HG03558 (cell line): ENCODE measurements around the gene SHOC1.
"Not testable (repeated sequence)": the region's sequence is repeated elsewhere in the genome, so short reads cannot be mapped to it uniquely, and the experiment has no call there.

Experiments
- ATAC-seq: cut with Tn5 transposase; IDR thresholded peaks from one replicate; pipeline ENCODE4 v1.9.1; 2021; ENCODE audit warnings: moderate number of reproducible peaks; ENCODE audit not compliant: unreplicated experiment; ENCODE audit errors: extremely low read depth

Gene SHOC1

GRCh38 chr9:111806259-111806658, 11.5 kb upstream of the SHOC1 start:
- ATAC-seq, result no peak

DNA sequence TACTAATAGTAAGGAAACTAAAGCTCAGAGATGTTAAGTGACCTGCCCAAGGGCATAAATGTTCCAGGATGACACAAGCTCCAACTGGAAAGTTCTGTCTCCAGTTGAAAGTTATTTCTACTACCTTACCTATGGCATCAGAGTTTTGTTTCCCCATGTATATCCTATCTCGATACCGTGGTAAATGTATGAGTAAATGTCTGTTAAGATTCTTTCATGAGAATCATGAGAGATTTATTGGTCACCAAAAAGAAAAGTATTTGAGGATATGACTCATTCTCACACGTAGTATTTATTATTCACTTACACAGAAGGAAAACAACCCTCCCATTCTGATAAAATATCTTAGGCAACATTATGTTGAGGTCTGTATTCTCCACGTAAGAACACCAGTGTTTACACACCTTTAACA, 11.1 kb upstream of the SHOC1 start:
- no peak for ATAC-seq

GRCh38 chr9:111805262-111805661, 10.5 kb upstream of the SHOC1 start:
- ATAC-seq, result no peak

GRCh38 chr9:111804636-111805035, 9.9 kb upstream of the SHOC1 start:
- no peak for ATAC-seq

GRCh38 chr9:111803924-111804323, 9.2 kb upstream of the SHOC1 start:
- ATAC-seq, result no peak

DNA sequence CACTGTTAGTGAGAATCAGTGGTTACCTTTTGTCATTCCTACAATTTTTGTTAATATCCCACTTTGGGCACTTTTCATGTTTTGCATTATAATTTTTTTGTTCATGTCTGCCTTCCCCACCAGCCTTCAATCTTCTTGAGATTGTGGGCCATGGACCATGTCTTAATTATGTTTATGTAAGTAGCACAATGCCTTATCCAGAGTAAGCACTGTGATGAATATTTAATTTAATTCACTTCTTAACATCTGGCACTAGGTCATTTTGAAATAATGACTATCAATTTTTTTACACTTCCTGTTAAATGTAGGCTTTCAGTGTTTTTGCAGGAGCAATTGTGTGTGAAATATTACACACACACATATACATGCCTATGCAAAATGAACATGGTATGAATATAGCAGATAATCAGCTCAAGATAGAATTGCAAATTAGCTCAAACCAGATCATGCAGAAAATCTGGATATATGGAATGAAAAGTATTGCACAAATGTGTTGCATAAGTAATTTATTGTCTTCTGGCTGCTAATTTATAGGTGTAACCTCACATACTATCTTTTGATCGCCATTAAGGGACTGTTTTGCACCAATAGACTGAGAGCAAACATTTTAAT, 5.3 kb upstream of the SHOC1 start:
- no peak for ATAC-seq

GRCh38 chr9:111799506-111799905, 4.8 kb upstream of the SHOC1 start:
- no peak for ATAC-seq

DNA sequence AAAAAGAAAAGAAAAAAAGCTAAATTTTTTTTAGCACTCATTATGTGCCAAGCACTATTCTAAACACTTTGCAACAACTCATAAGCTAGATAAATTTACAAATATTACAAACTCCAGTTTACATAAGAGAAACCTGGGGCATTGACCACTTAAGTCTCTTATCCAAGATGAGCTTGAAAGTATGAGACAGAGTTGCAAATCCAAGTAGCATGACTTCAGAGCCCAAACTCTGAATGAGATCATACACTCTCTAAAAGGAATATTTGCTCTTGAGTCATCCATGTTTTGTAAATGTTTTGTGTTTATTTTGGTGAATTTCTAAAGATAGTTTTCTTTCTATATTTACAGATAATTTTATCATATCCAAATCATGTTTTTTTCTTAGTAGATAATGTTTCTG, 4.0 kb upstream of the SHOC1 start:
- no peak for ATAC-seq

DNA sequence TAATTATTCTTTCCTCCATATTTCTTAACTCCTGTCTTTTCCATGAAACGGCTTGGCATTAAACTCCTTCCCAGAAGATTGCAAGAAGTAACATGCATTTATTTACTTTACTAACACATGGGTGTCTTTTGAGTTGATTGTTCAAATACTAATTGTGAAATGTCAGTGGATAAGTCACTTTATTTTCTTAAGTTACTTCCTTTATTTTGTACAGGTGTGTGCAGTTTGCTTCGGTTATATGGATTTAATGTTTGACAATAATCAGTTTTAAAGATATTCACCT, 761 bp upstream of the SHOC1 start:
- no peak for ATAC-seq

DNA sequence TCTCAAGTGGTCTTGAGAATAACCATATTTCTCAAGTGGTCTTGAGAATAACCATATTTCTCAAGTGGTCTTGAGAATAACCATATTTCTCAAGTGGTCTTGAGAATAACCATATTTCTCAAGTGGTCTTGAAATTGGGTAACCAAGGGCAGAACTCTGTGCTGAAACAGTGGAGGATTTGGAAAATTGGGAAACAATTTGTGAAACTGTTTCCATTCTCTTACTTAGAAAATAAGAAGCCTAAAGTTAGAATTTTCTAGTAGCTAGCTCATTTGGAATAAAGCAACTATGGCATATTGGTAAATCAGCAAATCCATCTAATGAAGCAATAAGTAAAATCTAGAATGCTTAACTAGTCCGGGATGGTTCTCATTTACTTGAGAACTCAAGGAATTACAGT, 2.9 kb downstream of the SHOC1 start:
- not testable (repeated sequence) for ATAC-seq

DNA sequence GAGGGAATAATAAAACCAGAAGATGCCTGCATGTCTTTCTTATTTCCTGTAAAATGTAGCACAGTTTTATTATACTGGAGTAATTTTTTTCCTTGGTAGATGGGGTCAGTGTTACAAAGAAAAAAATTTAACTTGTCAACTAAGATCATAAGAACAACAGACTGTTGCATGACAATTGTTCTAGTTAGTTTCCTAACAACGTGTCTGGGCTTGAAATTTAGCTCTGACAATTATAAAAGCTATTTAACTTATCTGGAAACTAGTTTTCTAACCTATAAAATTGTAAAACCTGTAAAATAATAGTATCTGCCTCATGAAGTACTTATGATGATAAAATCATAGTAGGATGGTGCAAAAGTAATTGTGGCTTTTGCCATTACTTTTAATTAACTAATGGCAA, 4.9 kb downstream of the SHOC1 start:
- ATAC-seq, result no peak

DNA sequence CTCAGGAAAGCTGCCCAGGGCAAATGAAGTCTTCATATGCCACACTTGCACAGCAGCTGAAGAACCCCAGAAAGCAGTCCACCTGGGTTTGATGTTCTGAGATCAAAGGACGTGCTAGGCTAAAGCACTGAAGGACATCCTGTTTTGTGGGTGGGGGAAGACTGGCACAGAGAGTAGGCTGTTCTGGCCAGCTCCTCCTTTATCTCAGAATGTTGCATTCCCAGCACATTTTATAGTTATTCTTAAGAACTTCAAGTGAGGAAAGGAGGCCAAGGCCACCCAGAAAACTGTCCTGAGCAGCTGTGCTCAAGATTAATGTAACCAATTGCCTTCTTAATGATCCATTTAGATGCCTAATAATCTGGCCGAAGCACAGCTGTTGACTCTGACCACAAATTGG, 10.9 kb downstream of the SHOC1 start:
- ATAC-seq, result no peak

GRCh38 chr9:111783424-111783823, 11.3 kb downstream of the SHOC1 start:
- ATAC-seq, result no peak

DNA sequence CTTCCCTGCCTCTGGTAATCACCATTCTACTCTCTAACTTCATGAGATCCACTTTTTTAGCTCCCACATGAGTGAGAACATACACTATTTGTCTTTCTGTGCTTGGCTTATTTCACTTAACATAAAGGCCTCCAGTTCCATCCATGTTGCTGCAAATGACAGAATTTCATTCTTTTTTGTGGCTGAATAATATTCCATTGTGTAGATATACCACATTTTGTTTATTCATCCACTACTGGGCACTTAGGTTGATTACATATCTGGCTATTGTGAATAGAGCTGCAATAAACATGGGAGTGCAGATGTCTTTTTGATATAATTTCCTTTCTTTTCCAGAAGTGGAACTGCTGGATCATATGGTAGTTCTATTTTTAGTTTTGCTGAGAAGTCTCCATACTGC, 28.7 kb downstream of the SHOC1 start:
- ATAC-seq, result no peak

GRCh38 chr9:111762556-111762955, 32.2 kb downstream of the SHOC1 start:
- no peak for ATAC-seq

DNA sequence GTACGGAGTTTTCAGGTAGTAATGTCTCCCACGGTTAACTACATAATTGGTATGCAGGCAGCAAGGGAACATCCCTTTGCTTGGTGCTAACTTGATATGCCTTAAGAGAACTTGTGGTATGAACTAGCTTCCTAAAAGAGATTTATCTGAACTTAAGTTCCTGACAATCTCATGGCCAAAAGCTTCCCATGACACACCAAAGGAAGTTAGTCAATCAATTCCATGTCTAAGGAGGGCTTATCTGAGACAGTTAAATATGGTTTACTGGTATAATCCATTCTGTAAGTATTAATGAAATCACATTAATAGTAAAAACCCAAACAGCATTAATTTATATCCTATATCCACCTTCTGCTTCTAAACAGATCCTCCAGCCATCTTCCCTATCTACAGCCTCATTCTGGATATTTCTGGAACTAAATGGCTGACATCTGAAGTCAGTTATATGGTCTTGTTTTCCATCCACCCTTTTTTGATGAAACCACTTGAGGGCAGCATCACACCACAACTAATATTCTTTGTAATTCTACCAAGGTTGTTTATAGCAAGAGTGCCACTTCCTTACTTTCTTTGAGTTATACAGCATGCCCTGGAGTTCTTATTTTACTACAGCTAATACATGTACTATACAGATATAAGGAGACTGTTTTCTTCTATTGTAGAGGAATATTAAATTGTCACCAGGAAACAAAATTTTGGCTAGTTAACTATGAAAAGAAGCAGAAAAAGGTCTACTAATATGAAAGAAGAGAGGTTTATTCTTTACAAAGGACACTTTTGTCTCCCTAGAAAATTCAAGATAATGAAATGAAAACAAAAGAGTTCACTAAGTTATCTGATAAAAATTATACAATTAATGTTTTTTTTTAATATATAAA, 34.7 kb downstream of the SHOC1 start:
- no peak for ATAC-seq

- ATAC-seq, result no peak
These were observed 39.9 kb downstream of the SHOC1 start for GRCh38 chr9:111754800-111755199.

DNA sequence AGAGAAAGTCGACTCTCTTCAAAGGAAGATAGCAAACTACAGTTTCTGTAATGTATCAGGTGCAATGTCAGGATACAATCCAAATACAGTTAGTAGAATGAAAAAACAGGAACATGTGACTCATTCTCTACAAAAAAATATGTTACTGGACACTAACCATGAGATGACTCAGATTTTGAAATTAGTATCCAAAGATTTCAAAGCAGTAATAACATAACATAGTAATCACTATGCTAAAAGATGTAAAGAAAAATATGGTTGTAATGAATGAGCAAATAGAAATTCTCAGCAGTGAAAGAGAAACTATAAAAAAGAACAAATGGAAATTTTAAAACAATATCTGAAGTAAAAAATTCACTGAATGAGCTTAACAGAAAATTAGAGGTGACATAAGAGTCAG, 42.3 kb downstream of the SHOC1 start:
- no peak for ATAC-seq
